KMS-11 (cell line): ENCODE results near the gene TTC8.

ENCODE experiments used
- H2AFZ ChIP-seq: fragments of 200-600 bp; sonication (generic); 2 replicates; pipeline ENCODE4 v1.6.1; 2016; ENCODE audit warnings: antibody characterized with exemption, mixed run types, low read depth
- H3K27ac ChIP-seq: fragments of 200-600 bp; sonication (generic); 2 replicates; pipeline ENCODE4 v1.6.1; 2016; ENCODE audit warnings: mild to moderate bottlenecking, mixed run types
- H3K27me3 ChIP-seq: fragments of 200-600 bp; sonication (generic); 2 replicates; pipeline ENCODE4 v1.6.1; 2017; ENCODE audit warnings: mild to moderate bottlenecking, low read depth, mixed run types, moderate library complexity; ENCODE audit not compliant: insufficient read depth
- H3K36me3 ChIP-seq: fragments of 200-600 bp; sonication (generic); 2 replicates; pipeline ENCODE4 v1.6.1; 2017; ENCODE audit warnings: mild to moderate bottlenecking, mixed run types; ENCODE audit not compliant: insufficient read depth
- H3K4me1 ChIP-seq: fragments of 200-600 bp; sonication (generic); 2 replicates; pipeline ENCODE4 v1.6.1; 2016; ENCODE audit warnings: mild to moderate bottlenecking, low read depth, mixed run types; ENCODE audit not compliant: poor library complexity, severe bottlenecking
- H3K4me2 ChIP-seq: fragments of 200-600 bp; sonication (generic); 2 replicates; pipeline ENCODE4 v1.7.0; 2016; ENCODE audit warnings: mild to moderate bottlenecking, mixed run types
- H3K4me3 ChIP-seq: fragments of 200-600 bp; sonication (generic); IDR thresholded peaks from 2 replicates; pipeline ENCODE4 v1.6.1; 2017; ENCODE audit warnings: low read depth, low read length, mixed read lengths; ENCODE audit not compliant: insufficient read depth
- H3K79me2 ChIP-seq: fragments of 200-600 bp; sonication (generic); 2 replicates; pipeline ENCODE4 v1.6.1; 2016; ENCODE audit warnings: low read depth, mixed run types; ENCODE audit not compliant: insufficient read depth
- H3K9ac ChIP-seq: fragments of 200-600 bp; sonication (generic); 2 replicates; pipeline ENCODE4 v1.6.1; 2016; ENCODE audit warnings: mild to moderate bottlenecking, mixed run types
- H4K20me1 ChIP-seq: fragments of 200-600 bp; sonication (generic); 2 replicates; pipeline ENCODE4 v1.6.1; 2016; ENCODE audit warnings: mild to moderate bottlenecking, mixed run types; ENCODE audit not compliant: insufficient read depth
- TF ChIP-seq, protein P1 (sequence below): fragments of 200-600 bp; sonication (generic); conservative IDR thresholded peaks from 2 replicates; pipeline ENCODE4 v1.6.1; 2017; ENCODE audit warnings: low read depth, mild to moderate bottlenecking, antibody characterized with exemption, low read length, moderate library complexity, mixed read lengths

TTC8 gene

DNA sequence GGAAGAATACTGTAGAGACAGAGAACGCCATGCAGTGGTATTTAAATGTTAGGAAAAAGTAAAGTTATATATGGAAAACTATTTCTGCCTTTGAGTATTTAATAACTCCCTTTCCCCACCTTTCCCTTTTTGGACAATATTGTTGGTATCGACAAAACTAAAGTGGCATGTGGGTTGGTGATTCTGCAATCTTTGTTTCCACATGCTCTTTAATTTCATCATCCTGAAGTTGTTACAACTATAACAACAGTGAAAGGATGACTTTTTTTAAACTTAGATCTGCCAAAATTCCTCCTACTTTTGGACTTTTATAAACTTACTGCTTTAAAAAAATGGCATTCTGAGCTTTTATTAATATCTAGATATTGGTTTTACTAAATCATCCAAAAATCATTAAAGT, 25.3 kb downstream of the TTC8 start:
- Histone ChIP-seq H3K4me3 (no peak overlapping the region), H4K20me1 (no peaks in the 10 kb centered on the region), H3K27ac (no peak overlapping the region)

DNA sequence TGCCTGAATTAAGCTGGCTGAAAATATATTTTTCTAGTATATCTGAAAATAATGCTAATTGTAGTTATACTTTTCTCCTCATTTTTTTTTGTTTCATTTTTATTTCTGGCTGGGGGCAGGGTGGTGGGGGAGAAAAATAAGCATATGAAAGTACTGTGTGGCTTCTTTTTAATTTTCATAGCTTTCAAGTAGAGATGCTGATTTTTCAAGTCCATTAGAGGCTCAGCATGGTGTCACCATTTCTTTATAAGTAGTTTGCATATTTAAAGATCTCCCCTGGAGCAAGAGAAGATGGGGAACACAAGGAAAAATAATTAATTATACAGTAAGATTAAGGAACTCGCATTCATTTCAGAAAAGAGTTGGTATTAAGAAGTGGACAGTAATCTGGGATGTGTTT, 27.1 kb downstream of the TTC8 start:
- Histone ChIP-seq H3K4me3 (no peak overlapping the region), H3K79me2 (no peaks in the 10 kb centered on the region), H3K4me1 (no peaks in the 10 kb centered on the region), H3K27ac (no peak overlapping the region), H4K20me1 (no peaks in the 10 kb centered on the region), H3K36me3 (no peaks in the 10 kb centered on the region), H3K9ac (no peak overlapping the region), H3K4me2 (no peak overlapping the region), H2AFZ (no peak overlapping the region), H3K27me3 (no peaks in the 10 kb centered on the region)
- TF ChIP-seq, protein P1, sequence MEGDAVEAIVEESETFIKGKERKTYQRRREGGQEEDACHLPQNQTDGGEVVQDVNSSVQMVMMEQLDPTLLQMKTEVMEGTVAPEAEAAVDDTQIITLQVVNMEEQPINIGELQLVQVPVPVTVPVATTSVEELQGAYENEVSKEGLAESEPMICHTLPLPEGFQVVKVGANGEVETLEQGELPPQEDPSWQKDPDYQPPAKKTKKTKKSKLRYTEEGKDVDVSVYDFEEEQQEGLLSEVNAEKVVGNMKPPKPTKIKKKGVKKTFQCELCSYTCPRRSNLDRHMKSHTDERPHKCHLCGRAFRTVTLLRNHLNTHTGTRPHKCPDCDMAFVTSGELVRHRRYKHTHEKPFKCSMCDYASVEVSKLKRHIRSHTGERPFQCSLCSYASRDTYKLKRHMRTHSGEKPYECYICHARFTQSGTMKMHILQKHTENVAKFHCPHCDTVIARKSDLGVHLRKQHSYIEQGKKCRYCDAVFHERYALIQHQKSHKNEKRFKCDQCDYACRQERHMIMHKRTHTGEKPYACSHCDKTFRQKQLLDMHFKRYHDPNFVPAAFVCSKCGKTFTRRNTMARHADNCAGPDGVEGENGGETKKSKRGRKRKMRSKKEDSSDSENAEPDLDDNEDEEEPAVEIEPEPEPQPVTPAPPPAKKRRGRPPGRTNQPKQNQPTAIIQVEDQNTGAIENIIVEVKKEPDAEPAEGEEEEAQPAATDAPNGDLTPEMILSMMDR = no peak

More for the DNA sequence above, 25.3 kb downstream of the TTC8 start:
- no peaks in the 10 kb centered on the region for H3K79me2 ChIP-seq
- TF ChIP-seq, protein P1 = no peak
- no peaks in the 10 kb centered on the region for H3K4me1 ChIP-seq
- H3K9ac ChIP-seq = no peak overlapping the region
- H3K36me3 ChIP-seq = no peaks in the 10 kb centered on the region
- no peaks in the 10 kb centered on the region for H3K27me3 ChIP-seq
- H3K4me2 ChIP-seq = no peak overlapping the region
- H2AFZ ChIP-seq = no peak overlapping the region

DNA sequence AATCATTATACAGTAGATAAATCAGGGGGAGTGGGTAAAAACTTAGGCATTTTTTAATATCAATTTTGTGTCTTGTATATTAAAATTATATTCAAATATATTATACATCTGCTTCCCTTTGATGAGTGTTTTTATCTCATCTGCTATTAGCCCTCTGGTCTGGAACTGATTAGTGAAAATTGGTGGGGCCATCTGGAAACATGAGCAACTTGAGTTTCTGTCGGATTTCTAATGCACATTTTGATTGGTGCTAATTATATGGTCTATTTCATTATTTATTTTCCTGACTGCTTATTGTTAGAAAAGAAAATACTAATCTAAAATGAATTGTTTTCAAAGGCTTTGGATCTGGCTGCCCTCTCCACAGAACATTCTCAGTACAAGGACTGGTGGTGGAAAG, 28.2 kb downstream of the TTC8 start:
- Histone ChIP-seq H3K4me3 (no peak overlapping the region), H3K4me1 (no peaks in the 10 kb centered on the region), H3K9ac (no peak overlapping the region), H3K4me2 (no peak overlapping the region), H3K27me3 (no peaks in the 10 kb centered on the region), H3K79me2 (no peaks in the 10 kb centered on the region), H4K20me1 (no peaks in the 10 kb centered on the region), H3K27ac (no peak overlapping the region), H2AFZ (no peak overlapping the region), H3K36me3 (no peaks in the 10 kb centered on the region)
- TF ChIP-seq, protein P1 = no peak

DNA sequence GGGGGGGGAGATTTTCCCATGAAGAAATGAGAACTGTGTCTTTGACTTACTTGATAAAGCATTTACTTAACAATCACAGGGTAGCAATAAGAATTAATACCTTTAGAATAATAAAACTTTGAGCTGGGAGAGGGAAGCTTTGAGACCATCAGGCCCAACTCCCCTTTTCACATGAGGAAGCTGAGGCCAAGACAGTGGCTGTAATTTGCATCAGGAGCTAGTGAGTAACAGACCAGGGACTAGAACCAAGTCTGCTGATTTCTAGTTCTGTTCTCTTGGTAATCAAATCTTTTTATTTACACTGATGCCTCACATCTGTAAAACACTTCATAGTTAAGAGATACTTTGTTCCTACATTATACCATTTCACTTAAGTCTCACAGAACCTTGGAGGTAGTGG, 28.7 kb downstream of the TTC8 start:
- no peaks in the 10 kb centered on the region for H3K27me3 ChIP-seq
- no peaks in the 10 kb centered on the region for H3K79me2 ChIP-seq
- no peaks in the 10 kb centered on the region for H3K36me3 ChIP-seq
- no peak overlapping the region for H2AFZ ChIP-seq
- H4K20me1 ChIP-seq = no peaks in the 10 kb centered on the region
- H3K4me3 ChIP-seq = no peak overlapping the region
- no peak overlapping the region for H3K27ac ChIP-seq
- H3K4me1 ChIP-seq = no peaks in the 10 kb centered on the region
- TF ChIP-seq, protein P1 = no peak
- no peak overlapping the region for H3K4me2 ChIP-seq
- H3K9ac ChIP-seq = no peak overlapping the region
